GM11168 (cell line): ENCODE data around the gene SORCS2.
"Not testable (repeated sequence)": the region's sequence is repeated elsewhere in the genome, so short reads cannot be mapped to it uniquely, and the experiment has no call there.

Experiments
- in situ Hi-C: fragments of 300-500 bp; cut with MboI; formaldehyde crosslinking; loops from one replicate; pipeline ENCODE4 v1.12.0; 2022; ENCODE audit warnings: low sequenced_read_pairs; ENCODE audit not compliant: unreplicated experiment

Gene SORCS2

DNA sequence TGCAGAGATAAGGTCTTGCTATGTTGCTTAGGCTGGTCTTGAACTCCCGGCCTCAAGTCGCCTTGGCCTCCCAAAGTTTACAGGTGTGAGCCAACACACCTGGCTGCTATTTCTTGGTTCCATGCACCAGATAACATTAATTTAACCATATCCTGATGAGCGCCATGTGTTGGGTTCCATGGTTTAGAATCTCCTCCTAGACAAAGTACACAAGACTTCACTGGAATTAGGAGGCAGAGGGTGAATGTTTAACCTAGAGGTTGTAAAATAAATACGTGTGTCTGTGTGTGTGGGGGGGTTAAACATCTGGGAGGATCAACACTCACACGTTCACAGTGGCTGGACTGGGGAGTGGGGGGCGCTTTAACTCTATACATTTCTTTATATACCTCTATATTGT, 32.4 kb upstream of the SORCS2 start:
- in situ Hi-C loops: no loop called here

DNA sequence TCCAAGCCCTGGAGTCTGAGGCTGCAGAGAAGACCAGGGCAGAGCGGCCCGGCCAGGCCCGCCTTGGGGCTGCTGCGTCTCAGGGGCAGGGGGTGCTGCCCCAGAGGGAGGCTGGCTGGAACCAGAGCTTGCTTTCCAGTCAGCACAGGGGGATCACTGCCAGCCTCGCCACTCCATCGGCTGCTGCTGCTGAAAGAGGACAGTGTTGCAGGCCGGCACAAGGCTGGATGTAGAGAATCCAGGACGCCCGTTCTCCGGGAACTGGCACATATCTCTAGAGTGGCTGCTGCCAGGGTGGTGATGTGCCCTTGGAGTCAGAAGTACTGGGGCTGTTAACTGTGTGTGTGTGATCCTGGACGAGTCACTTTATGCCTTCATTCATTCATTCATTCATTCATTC, 31.9 kb upstream of the SORCS2 start:
- in situ Hi-C loops: no loop called here

DNA sequence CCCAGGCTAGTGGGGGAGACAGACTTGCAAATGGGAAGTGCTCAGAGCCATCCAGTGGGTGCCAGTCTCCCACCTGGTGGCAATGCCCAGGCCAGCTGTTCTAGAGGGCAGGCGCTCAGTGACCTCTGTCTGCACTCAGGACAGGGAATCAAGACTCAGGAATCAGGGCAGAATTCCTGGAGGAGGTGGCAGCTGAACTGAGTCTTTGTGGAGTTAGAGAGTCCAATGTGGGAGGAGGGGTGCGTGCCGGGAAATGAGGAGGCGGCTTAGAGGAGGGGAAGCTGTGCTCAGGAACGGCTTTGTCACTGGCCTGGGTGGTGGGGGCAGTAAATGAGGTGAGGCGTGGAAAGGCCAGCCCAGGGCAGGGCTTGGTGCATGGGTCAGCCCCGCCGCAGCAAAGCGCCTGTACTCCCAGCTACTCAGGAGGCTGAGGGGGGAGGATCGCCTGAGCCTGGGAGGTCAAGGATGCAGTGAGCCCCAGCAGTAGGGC, 31.3 kb upstream of the SORCS2 start:
- in situ Hi-C loops: no loop called here

GRCh38 chr4:7161721-7162214, 30.6 kb upstream of the SORCS2 start:
- in situ Hi-C loops: no loop called here

- in situ Hi-C loops: not testable (repeated sequence)
These were observed 27.1 kb upstream of the SORCS2 start for GRCh38 chr4:7165056-7165873.

DNA sequence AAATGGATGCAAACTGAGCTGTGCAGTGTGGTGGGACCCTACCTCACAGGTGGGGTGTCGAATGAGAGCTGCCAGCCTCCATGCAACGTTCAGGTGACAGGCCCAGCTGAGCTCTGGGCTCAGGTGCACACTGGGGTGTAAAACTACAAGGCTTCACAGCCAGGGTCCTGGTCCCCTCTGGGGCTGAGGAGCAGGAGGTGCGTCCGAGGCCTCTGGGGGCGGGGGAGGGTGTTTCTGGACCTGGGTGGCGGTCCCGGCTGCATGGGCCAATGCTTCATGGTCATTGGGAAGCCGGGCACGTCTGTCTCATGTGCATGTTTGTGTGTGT, 26.5 kb upstream of the SORCS2 start:
- in situ Hi-C loops: no loop called here

- in situ Hi-C loops: no loop called here
These were observed 26.1 kb upstream of the SORCS2 start for GRCh38 chr4:7166237-7166636.

- in situ Hi-C loops: no loop called here
These were observed 25.2 kb upstream of the SORCS2 start for GRCh38 chr4:7166981-7167700.

DNA sequence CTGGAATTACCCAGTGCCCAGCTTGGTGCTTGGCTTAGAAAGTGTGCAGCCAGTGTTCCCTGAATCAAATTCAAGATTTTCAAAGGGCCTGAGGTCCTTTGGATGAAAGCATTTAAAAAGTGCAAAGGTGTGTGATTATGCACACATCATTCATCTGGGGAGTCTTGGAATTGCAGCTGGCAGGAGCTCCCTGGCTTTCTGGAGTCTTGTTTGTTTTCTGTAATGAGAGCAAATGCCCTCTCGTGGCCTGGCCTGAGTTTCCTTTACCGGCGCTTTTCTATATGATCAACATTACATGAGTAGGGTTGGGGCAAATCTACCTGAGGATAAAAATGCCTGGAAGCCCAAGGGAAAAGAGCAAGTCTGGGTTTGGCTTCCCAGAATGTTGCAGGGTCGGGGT, 24.6 kb upstream of the SORCS2 start:
- in situ Hi-C loops: no loop called here

DNA sequence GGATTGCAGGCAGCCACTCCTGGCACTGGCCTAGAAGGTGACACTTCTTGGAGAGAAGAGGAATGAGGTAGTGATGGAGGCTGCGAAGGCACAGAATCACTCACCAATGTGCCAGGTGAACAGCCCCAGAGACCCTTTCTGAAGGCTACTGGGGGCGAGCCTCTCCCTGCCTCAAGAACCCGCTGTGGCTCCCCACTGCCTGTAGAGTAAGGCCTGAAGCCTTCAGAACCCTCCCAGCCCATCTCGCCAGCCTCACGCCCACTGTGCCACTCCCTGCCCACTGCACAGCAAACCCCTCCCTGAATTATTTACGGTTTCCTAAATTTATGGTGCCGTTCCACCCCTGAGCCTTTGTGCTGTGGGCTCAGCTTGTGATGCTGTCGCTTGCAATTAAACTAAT, 24.2 kb upstream of the SORCS2 start:
- in situ Hi-C loops: no loop called here

GRCh38 chr4:7169134-7169533, 23.2 kb upstream of the SORCS2 start:
- in situ Hi-C loops: no loop called here

DNA sequence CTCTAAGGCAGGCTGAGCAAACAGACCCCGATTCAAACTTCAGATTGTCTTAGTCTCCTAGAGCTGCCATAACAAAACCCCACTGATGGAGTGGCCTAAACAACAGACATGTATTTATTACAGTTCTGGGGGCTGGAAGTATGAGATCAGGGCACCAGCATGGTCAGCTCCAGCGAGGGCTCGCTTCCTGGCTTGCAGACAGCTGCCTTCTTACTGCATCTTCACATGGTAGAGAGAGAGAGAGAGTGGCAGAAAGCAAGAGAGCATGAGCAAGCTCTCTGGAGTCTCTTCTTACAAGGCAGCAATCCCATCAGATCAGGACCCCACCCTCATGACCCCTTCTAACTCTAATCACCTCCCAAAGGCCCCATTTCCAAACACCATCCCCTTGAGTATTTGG, 22.3 kb upstream of the SORCS2 start:
- in situ Hi-C loops: no loop called here

DNA sequence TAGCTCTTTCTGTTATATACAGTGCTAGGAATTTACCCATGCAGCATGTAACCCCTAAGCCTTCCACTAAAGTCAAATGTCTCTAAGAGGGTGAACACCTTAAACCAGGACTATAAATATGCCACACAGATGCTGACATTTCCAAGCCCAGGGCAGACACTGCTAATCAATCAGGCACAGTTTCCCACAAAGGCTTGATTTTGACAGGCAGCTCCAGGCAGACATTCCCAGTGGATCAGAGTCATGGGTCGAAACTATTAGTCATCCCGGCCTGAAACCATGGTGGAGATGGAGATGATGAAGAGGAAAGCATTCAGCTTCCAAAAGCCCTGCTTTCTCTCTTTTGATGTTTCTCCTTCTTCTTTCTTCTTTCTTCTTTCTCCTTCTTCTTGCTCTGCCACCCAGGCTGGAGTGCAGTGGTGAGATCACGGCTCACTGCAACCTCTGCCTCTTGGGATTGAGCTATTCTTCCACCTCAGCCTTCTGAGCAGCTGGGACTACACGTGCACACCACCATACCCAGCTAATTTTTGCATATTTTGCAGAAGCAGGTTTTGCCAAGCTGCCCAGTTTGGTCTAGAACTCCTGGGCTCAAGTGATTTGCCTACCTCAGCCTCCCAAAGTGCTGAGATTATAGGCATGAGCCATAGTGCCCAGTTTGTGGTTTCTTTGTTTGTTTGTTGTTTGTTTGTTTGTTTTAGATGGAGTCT, 21.0 kb upstream of the SORCS2 start:
- in situ Hi-C loops: no loop called here

DNA sequence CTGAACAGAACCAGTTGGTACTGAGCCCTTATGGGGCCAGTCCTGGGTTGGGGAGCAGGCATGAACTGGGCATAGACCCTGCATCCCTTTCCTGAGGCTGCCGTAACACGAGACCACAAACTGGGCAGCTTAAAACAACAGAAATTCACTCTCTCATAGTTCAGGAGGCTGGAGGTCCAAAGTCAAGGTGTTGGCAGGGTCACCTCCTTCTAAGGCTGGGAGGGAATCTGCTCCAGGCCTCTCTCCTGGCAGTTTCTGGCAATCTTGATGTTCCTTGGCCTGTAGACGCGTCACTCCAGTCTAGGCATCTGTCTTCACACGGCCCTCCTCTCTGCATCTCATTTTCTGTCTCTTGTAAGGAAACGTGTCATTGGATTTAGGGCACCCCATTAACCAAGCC, 19.8 kb upstream of the SORCS2 start:
- in situ Hi-C loops: no loop called here

DNA sequence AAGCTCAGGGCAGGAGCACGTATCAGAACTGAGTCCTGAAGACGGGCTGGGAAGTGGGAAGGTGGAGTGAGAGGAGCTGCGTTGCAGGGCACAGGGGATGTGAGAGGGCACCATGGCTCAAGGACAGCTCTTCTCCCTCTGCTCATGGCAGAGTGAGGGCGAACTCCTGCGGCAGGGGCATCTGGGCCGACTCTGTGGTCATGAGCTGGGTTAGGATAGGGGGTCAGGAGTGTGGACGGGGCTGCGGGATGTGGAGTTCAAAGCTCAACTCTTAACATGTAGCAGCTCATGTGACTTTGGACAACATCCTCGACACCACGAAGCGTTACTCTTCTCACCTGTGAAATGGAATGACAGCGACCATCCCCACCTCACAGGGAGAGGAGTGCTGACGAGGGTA, 19.4 kb upstream of the SORCS2 start:
- in situ Hi-C loops: no loop called here

DNA sequence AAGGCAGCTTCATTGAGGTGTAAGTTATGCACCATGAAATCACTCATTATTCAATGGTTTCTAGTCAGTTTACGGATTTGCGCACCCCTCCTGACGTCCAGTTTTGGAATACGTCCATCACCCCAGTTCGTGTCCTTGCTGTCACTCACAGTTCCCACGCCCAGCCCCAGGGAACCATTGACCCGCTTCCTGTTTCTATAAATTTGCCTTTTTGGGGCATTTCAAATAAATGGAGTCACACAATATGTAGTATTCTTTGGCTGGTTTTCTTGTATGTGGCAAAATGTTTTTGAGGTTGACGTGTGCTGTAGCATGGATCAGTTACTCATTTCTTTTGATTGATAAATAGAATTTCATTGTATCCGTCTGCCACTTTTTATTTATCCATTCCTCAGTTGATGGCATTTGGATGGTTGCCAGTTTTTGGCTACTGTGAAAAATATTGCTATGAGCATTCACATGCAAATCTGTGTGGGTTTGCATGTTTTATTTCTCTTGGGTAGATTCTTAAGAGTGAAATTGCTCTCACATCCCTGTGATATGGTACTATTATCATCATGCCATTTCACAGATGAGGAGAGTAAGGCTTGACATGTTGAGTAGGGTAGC, 18.4 kb upstream of the SORCS2 start:
- in situ Hi-C loops: no loop called here

- in situ Hi-C loops: no loop called here
These were observed 13.2 kb upstream of the SORCS2 start for GRCh38 chr4:7179158-7179557.

GRCh38 chr4:7180938-7181337, 11.4 kb upstream of the SORCS2 start:
- in situ Hi-C loops: no loop called here

- in situ Hi-C loops: no loop called here
These were observed 9.7 kb upstream of the SORCS2 start for GRCh38 chr4:7182616-7183015.

- in situ Hi-C loops: no loop called here
These were observed 9.2 kb upstream of the SORCS2 start for GRCh38 chr4:7183161-7183560.
